OCI-LY1 (cell line): ENCODE results near the gene ITGB8.

ENCODE experiments used
- EZH2 ChIP-seq: fragments of 200-600 bp; sonication (generic), shearing (Covaris generic); IDR thresholded peaks from 2 replicates; pipeline ENCODE4 v1.8.0; 2017; ENCODE audit warnings: borderline replicate concordance, mixed run types, mild to moderate bottlenecking, antibody characterized with exemption, low read length, moderate library complexity, mixed read lengths
- TF ChIP-seq, protein P1 (sequence below): fragments of 200-600 bp; sonication (generic), shearing (Covaris generic); IDR thresholded peaks from 2 replicates; pipeline ENCODE4 v1.5.1; 2017; ENCODE audit warnings: mild to moderate bottlenecking, antibody characterized with exemption, low read length, moderate library complexity, mixed read lengths

DNA sequence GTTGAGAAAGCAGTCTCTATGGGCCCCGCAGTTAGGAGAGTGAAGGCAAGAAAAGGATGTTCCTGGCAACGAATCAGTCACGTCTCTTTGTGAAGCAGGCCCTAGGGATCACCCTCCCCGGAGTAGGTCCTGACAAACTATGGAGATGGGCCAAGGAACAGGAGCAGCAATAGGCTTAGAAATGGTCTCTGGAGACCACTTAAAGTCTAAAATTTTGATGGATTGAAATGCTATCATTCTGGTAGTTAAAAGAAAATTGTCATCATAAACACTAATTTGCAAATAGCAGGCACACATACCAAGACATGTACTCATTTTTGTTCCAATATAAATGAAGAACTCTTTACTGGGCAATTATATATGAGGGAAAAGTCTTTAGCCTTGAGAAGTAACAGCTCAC is 123.5 kb downstream of the ITGB8 start:
- TF ChIP-seq, protein P1, sequence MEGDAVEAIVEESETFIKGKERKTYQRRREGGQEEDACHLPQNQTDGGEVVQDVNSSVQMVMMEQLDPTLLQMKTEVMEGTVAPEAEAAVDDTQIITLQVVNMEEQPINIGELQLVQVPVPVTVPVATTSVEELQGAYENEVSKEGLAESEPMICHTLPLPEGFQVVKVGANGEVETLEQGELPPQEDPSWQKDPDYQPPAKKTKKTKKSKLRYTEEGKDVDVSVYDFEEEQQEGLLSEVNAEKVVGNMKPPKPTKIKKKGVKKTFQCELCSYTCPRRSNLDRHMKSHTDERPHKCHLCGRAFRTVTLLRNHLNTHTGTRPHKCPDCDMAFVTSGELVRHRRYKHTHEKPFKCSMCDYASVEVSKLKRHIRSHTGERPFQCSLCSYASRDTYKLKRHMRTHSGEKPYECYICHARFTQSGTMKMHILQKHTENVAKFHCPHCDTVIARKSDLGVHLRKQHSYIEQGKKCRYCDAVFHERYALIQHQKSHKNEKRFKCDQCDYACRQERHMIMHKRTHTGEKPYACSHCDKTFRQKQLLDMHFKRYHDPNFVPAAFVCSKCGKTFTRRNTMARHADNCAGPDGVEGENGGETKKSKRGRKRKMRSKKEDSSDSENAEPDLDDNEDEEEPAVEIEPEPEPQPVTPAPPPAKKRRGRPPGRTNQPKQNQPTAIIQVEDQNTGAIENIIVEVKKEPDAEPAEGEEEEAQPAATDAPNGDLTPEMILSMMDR = no peak
- no peak for TF ChIP-seq EZH2
